ENCODE data around the gene FUOM.

GRCh38 chr10:133346413-133346812 is 11.4 kb downstream of the FUOM start:
- TF ChIP-seq CTCF (IDR thresholded peaks at IDR 0.05) (no peak), POLR2A (IDR thresholded peaks at IDR 0.05) (no peak)
